ENCODE results near the gene NALF2. TPM values are rescaled to one million over a fixed set of nuclear protein-coding genes. Genes with fewer than 3 reads are reported as not detected.
A peak's percentile ranks its signal among the peaks of the same experiment; 100 is the strongest.

Gene NALF2
- total and polyA plus RNA-seq, 2 of the 13 experiments (the other 11 are each of a cell fraction or from before 2014, with no cell fraction given), result 2.2 to 4.0 TPM

DNA sequence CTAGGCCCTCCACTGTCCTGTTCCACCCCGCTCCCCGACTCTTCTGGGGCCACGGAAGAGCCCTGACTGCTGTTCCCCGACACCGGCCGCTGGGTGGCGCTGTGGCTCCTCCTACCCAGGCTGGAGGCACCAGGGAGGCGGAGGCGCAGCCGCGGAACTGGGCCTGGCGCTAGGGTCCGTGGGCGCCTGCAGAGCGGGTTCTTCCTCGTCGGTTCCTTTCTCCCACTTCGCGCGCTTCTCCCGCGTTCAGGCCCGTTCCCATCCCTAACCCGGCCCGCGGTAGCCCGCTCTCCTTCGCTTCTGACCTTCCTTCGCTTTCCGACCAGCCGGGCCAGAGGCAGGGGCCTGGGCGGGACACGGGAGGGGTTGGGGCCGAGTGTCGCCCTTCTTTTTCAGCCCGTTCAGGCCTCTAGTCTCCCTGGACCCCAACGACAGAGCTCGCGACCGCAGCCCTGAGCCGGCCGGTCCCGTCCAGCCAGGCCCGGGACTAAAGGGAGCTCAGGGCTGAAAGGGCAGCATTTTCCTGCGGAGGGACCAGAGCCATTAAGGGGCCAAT is 34.3 kb downstream of the NALF2 start:
- Histone ChIP-seq H3K27me3 (ENCODE audit: control insufficient read depth in 1 of 2, insufficient read depth in 2 of 2, low read length in 2 of 2) (no peaks in the 10 kb centered on the region), H2AFZ (ENCODE audit: low read length) (no peak overlapping the region), H3K9me3 (ENCODE audit: low read length) (no peaks in the 10 kb centered on the region), H3K4me2 (ENCODE audit: low read depth, low read length) (peak overlapping the region; percentile 75), H3K27ac (ENCODE audit: extremely low read length, insufficient read depth, low read length) (no peak overlapping the region), H4K20me1 (ENCODE audit: insufficient read depth, low read length) (no peaks in the 10 kb centered on the region), H3K9ac (ENCODE audit: insufficient read depth, low read depth, low read length) (peak overlapping the region; percentile 71), H3K4me1 (ENCODE audit: insufficient read depth, low read length) (peaks cover 42% of the 10 kb centered on the region), H3K36me3 (replicated peaks in 1 of 2; ENCODE audit: control insufficient read depth in 1 of 2, insufficient read depth in 2 of 2, low read length in 2 of 2) (no peaks in the 10 kb centered on the region), H3K4me3 (replicated peaks in 1 of 3; ENCODE audit: insufficient read depth in 1 of 3, low read depth in 2 of 3, low read length in 3 of 3) (peak overlapping the region; percentile 63 to 73 (median 73)), H3K79me2 (ENCODE audit: insufficient read depth, low read length) (no peaks in the 10 kb centered on the region)
- intact Hi-C loops (cut with micrococcal nuclease; ENCODE audit: unreplicated experiment), result loop anchor here (1.0 to 5.0 kb wide), 3 partner anchors 80 to 559 kb away; no protein-coding TSS in a partner anchor
- peak; percentile 56 for FAIRE-seq
- in situ Hi-C loops (cut with HindIII; ENCODE audit: extremely low pct_ligation_motif_present, low pct_unique_long_range_greater_than_20kb), result loop anchor here (5.0 kb wide), 1 partner anchor 79 kb away; the partner anchor contains the start of gene EDA
- 7% methylated on average over 3 of the region's 45 CpGs for WGBS (ENCODE audit: low lambda C conversion rate)
- POLR2A ChIA-PET, result interaction anchor here (0.7 to 2.7 kb wide), 2 partner anchors 79 to 492 kb away, joined by 3 to 9 read pairs; no protein-coding TSS in a partner anchor
- ATAC-seq, result peak; percentile 98
- CTCF ChIA-PET (ENCODE audit: low intra/inter-chr PET ratio, low total read pairs), result interaction anchor here (1.8 kb wide), 1 partner anchor 80 kb away, joined by 19 read pairs; no protein-coding TSS in a partner anchor
- no TSS peak for BruUV-seq (replicated peaks)
- DNase-seq (ENCODE audit: low spot score), result peak; percentile 52
- TF ChIP-seq TBL1XR1 (IDR thresholded peaks at IDR 0.05; ENCODE audit: borderline replicate concordance, low read length, partially characterized antibody), result no peak
- TF ChIP-seq TFE3 (CRISPR knock-in tag; IDR thresholded peaks at IDR 0.05), result no peak
- TF ChIP-seq, protein P1, sequence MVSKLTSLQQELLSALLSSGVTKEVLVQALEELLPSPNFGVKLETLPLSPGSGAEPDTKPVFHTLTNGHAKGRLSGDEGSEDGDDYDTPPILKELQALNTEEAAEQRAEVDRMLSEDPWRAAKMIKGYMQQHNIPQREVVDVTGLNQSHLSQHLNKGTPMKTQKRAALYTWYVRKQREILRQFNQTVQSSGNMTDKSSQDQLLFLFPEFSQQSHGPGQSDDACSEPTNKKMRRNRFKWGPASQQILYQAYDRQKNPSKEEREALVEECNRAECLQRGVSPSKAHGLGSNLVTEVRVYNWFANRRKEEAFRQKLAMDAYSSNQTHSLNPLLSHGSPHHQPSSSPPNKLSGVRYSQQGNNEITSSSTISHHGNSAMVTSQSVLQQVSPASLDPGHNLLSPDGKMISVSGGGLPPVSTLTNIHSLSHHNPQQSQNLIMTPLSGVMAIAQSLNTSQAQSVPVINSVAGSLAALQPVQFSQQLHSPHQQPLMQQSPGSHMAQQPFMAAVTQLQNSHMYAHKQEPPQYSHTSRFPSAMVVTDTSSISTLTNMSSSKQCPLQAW (CRISPR knock-in tag; IDR thresholded peaks at IDR 0.05), result peak; percentile 39; the same call in 1 of the 2 replicates
- no peak for TF ChIP-seq NR2F6 (IDR thresholded peaks at IDR 0.05)
- no peak for TF ChIP-seq NR2F6 (CRISPR knock-in tag; IDR thresholded peaks at IDR 0.05)
- TF ChIP-seq KLF16 (CRISPR knock-in tag; IDR thresholded peaks at IDR 0.05), result 0 out of 4 replicates have a peak, but pooled peaks of 1 of the 2 experiments have one; percentile 20
- no peak; the same call in 1 of the 2 replicates for TF ChIP-seq HIVEP1 (CRISPR knock-in tag; IDR thresholded peaks at IDR 0.05)
- TF ChIP-seq KMT2B (CRISPR knock-in tag; IDR thresholded peaks at IDR 0.05), result peak; percentile 30; the same call in 1 of the 2 replicates
- peak; percentile 23; the same call in 1 of the 2 replicates for TF ChIP-seq ELF1 (CRISPR knock-in tag; IDR thresholded peaks at IDR 0.05)
- TF ChIP-seq KDM5B (CRISPR knock-in tag; IDR thresholded peaks at IDR 0.05; ENCODE audit: borderline replicate concordance), result peak; percentile 44; the same call in 1 of the 2 replicates
- TF ChIP-seq ZMYM4 (CRISPR knock-in tag; IDR thresholded peaks at IDR 0.05), result peak; percentile 30; the same call in 1 of the 2 replicates
- peak; percentile 80; the same call in 1 of the 2 replicates for TF ChIP-seq KDM2A (CRISPR knock-in tag; IDR thresholded peaks at IDR 0.05; ENCODE audit: borderline replicate concordance, low read depth)
- peak; percentile 28; the same call in 1 of the 2 replicates for TF ChIP-seq TBX2 (CRISPR knock-in tag; IDR thresholded peaks at IDR 0.05; ENCODE audit: borderline replicate concordance)
- 0 out of 2 replicates have a peak, but pooled peaks have one; percentile 34 for TF ChIP-seq REPIN1 (CRISPR knock-in tag; IDR thresholded peaks at IDR 0.05; ENCODE audit: borderline replicate concordance, low read depth)
- peak; percentile 37; the same call in 1 of the 2 replicates for TF ChIP-seq ATF7-NPFF (CRISPR knock-in tag; IDR thresholded peaks at IDR 0.05; ENCODE audit: low read depth)
- TF ChIP-seq, protein P2, sequence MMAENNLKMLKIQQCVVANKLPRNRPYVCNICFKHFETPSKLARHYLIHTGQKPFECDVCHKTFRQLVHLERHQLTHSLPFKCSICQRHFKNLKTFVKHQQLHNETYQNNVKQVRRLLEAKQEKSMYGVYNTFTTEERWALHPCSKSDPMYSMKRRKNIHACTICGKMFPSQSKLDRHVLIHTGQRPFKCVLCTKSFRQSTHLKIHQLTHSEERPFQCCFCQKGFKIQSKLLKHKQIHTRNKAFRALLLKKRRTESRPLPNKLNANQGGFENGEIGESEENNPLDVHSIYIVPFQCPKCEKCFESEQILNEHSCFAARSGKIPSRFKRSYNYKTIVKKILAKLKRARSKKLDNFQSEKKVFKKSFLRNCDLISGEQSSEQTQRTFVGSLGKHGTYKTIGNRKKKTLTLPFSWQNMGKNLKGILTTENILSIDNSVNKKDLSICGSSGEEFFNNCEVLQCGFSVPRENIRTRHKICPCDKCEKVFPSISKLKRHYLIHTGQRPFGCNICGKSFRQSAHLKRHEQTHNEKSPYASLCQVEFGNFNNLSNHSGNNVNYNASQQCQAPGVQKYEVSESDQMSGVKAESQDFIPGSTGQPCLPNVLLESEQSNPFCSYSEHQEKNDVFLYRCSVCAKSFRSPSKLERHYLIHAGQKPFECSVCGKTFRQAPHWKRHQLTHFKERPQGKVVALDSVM (CRISPR knock-in tag; IDR thresholded peaks at IDR 0.05), result peak; percentile 31; the same call in 1 of the 2 replicates
- TF ChIP-seq MED1 (CRISPR knock-in tag; IDR thresholded peaks at IDR 0.05), result 0 out of 2 replicates have a peak, but pooled peaks have one; percentile 22
- TF ChIP-seq RORA (CRISPR knock-in tag; IDR thresholded peaks at IDR 0.05), result no peak
- peak; percentile 33; the same call in 1 of the 2 replicates for TF ChIP-seq SMC3 (IDR thresholded peaks at IDR 0.05; ENCODE audit: low read length)
- TF ChIP-seq STAG1 (CRISPR knock-in tag; IDR thresholded peaks at IDR 0.05), result peak; percentile 91

Data from HepG2 (cell line).